GM19467 (cell line): Measurements from ENCODE around the gene NFAM1.

Experiments used
- ATAC-seq: cut with Tn5 transposase; IDR thresholded peaks from one replicate; pipeline ENCODE4 v1.9.1; 2021; ENCODE audit warnings: mild to moderate bottlenecking, moderate library complexity; ENCODE audit not compliant: unreplicated experiment

Gene NFAM1

DNA sequence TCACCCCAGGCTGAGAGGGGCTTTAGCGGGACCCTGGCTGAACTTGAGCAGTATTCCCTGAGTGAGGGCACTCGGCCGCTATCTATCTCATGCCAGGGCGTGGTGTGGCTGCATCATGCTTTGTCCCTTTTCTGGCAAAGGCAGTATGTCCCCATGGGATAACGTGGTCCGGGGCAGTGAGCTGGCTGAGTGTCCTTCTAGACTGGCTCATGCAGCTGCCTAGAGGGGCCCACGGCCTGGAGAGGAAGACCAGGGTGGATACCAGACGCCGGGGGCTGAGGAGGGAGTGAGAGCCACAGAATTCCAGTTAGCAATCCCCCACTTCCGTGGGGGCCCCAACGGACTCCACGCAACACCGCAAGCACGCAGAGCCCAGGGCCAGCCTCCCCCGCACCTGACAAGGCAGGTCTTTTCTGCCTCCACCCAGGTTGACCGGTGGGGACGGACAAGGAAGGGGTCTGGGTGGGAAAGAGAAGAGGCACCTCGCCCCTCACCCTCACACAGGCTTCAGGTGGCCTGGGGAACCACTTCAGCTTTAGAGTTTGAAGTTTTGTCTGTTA, 15.5 kb downstream of the NFAM1 start:
- no peak for ATAC-seq

DNA sequence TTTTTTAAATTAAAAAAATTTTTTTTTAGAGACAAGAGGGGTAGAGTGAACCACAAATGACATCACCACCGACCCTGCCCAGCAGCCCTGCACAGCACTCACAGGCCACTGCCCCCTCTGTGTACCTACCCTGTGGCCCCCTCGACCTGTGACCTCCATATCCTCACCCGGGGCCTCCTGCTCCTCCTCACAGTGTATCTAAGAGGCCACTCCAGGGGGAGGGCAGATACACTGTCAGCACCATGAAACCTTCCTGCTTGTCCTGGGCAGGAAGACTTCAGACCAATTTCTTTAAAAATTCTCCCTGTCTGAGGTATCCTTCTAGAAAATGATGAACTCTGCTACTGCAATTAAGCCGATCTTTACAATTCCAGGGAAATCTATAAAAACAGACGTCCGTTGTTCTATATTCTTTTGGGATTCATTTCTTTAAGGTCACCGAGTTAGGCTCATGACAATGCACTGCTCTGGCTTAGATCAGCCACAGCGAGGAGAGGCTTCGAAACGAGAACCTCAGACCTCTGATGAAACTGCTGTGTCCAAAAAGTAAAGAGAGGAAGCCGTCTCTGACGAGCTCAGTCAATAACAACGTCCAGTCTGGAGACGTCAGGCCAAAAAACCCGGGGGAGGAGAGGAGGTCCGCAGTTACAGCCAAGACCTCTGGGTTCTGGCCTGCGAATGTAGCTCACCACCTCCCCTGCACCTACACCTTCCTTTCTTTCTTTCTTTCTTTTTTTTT, 17.5 kb downstream of the NFAM1 start:
- ATAC-seq: no peak

DNA sequence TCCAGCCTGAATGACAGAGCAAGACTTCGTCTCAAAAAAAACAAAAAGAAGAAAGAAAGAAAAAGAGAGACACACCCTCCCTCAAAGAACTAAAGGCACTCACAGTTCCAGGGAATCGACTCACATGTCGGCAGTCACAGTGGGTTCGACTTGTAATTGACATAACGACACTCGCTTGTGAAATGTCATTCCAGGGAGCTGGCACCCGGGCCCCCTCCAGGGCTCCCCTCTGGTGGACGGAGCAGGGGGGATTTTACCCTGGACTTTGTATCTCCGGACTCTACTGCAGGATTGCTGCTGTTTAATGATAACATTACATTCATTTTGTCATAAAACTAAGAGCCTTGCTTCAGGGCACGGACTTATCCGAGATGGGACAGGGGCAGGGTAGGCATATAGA, 18.2 kb downstream of the NFAM1 start:
- ATAC-seq: no peak

DNA sequence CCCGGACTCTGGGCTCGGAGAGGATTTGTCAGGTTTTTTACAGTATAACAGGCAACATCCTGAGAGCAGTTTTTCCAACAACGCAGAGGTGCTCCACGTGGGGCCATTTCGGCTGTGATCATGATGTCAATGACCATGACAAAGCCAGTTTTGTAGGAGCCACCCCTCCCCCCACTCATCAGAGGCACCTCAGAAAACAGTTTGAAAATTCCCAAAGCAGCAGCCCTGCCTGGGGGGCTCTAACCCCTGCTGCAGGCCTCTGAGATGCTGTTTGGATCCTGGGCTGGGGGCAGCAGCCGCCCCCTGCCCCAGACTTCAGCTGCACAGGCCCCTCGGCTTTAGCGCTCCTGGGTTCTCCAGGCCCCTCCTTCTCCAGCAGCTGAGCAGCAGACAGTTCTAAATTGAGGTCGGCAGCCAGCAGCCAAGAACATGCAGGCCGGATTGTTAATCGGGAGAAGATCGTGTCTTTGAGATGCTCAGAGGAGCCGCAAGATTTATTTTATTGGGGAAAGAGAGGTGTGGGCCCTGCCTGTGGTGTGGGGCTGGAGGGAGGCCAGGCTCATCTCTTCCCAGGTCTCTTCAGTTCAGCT, 19.4 kb downstream of the NFAM1 start:
- no peak for ATAC-seq

DNA sequence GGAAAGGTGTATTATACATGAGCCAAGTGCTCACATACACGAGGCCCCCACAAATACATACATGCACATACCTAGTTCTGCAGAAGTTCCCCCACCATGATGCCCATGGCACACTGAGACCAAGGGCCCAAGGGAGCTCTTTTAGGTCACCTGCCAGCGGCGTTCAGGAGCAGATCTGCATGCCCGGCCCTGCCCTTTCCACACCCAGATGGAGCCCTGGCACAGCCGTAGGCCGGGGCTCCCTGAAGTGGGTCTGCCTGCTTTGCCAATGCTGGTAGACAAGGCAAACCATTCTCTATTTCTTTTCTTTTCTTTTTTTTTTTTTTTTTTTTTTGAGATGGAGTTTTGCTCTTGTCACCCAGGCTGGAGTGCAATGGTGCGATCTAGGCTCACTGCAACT, 21.5 kb downstream of the NFAM1 start:
- no peak for ATAC-seq

DNA sequence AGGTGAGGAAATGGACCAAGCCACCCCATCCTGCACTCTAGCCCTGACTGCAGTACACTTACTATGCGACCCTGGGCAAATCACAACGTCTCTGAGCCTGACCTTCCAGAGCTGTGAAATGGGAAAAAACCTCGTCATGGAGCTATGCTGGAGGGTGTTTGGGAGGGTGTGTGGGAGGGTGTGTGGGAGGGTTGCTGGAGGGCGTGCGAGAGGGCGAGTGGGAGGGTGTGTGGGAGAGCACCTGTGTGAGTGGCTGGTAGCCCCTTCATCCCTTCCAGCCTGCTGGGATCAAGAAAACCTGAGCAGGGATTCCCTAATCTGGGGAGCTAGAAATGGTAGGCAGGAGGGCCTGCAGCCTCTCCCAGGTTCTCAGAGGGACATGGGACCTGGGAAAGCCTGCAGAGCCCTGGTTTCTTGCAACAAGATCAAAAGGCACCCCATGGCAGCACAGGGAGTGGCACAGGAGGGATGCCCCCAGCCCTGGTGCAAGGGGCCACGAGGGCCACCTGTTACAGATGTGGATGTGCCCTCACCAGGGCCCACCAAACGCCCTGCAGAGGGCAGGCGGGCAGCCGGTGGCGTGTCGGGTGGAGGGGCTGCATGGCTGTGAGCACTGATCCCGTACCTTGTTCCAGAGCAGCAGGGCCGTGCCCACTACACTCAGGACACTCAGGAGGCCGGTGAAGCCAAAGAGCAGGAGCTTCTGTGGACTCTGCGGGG, 23.2 kb downstream of the NFAM1 start:
- ATAC-seq: no peak

DNA sequence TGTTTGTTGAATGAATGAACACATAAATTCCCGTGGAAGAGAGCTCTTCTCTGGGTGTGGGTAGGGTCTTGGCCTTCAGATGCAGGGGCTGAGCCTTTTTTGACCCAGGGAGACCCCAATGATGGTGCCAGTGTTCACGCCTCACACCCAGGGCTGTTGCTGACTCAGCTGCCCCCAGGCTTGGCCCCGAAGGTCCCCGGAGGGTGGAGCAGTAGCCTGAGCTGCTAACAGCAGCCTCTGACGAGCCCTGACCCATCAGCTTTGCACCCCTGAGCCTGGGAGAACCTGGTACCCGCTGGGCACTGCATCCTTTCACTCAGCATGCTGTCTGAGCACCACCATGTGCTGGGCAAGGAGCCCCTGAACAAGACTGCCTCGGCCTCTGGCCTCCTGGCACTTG, 23.9 kb downstream of the NFAM1 start:
- no peak for ATAC-seq

DNA sequence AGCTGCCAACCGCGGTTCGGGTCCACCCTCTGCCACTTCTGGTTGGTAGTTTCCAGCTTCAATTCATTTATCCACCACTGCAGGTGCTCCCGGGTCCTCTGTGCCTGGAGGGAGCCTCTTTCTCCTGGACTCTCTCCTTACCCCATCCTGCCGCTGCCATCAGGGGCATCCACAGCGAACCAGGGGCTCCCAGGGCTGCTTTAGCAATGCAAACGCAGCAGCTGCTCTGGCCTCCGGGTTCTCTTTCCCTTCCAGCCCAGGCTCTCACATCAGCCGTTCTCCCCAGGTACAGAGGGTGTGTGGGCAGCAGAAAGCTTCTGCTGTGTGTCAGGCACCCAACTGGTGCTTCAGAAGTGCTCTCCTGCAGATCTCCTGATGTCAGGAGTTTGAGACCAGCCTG, 27.9 kb downstream of the NFAM1 start:
- no peak for ATAC-seq

DNA sequence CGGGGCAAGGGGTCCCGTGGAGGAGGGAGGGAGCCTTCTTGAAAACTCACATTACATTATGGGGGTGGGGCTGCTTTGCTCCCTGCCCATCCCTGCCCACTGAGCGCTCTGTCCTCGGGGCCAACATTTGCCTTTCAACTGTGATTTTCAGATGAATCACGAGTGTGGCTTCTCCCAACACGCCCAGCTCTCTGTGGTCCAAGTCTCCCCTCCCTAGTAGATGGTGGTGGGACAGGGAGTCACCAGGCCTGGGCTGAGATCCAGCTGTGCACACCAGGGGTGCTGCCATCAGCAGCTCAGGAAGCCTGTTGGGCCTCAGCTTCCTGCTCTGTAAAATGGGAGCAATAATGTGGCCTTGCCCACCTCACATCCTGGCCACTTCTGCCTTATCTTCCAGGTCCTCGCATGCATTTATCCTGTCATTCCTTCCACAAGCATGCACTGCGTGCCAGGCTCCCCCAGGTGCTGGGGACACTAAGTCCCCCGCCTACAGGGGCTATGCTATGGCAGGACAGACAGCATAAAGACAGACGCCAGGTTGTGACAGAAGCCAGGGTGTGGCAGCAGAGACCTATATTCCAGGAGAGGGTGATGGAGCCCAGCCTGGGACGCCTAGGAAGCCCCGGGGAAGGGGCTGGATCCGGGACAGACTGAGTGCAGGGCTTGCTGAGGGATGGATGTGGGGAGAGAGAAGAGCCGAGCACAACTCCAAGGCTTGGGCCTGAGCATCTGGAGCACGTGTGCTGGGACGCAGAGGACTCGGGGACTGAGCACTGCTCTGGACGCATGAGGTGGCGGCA, 30.5 kb downstream of the NFAM1 start:
- ATAC-seq: no peak

DNA sequence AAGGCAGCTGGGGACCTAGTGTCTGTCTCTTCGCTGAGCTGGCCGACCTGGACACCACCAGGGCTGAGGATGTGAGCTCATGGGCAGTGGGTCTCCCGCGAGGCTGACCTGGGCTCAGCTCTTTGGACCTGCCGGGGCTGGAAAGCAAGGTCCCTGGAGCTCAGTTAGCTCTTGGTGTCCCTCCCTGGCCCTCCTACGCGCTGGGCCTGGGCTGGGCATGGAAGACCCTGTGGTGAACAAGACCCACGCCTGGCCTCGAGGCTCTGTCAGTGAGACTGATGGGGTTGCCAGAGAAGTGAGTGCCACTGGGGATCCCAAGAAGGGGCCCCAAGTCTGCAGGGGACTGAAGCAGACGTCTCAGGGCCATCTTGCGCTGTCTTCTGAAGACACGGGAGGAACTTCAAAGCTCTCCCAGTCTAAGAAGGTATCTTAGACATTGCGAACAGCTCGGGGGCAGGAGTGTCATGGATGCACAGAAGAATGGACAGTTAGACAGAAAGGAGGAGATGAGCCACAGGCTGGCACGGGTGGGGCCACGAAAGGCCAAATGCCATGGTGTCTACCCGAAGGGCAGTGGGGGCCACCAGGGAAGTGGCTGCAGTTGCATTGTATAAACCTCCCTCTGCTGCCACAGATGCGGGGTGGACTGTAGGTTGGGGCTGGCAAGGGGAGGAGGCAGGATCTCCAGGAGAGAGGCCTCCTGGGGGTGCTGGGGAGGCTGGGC, 31.2 kb downstream of the NFAM1 start:
- ATAC-seq: no peak

DNA sequence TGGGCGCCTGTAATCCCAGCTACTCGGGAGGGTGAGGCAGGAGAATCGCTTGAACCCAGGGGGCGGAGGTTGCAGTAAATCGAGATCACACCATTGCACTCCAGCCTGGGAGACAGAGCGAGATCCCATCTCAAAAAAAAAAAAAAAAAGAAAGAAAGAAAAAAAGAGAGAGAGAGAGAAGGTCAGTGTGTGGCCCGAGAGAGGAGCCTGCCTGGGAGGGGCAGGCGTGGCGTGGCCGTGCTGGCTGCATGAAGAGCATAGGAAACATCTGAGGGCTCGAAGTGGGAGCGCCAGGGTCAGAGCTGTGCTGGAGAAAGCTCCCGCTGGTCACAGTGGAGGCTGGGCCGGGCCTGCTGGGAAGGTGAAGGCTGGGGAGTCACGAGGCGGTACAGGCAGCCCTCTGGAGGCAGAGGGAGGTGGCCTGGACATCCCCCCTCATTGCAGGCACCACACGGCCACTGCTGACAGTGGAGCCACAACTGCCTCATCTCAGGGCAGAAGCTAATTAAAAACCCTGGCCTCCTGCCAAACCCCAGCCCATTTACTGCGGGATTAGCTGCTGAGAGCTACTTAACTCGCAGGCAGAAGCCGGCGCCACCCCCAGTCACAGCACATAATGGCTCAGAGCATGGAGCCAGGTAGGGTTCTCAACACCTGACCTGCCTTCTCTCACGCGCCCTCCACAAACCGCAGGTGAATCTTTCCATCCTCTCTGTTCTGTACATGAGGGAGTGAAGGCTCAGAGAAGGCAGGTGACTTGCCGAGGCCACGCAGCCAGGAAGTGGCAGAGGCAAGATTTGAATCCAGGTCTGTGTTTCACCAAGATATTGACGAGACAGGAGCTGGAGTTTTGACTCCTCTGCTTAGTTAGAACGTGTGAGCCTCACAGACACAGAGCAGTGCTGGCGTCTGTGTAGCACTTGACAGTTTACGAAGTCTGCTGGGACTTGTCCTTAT, 32.6 kb downstream of the NFAM1 start:
- ATAC-seq: no peak

DNA sequence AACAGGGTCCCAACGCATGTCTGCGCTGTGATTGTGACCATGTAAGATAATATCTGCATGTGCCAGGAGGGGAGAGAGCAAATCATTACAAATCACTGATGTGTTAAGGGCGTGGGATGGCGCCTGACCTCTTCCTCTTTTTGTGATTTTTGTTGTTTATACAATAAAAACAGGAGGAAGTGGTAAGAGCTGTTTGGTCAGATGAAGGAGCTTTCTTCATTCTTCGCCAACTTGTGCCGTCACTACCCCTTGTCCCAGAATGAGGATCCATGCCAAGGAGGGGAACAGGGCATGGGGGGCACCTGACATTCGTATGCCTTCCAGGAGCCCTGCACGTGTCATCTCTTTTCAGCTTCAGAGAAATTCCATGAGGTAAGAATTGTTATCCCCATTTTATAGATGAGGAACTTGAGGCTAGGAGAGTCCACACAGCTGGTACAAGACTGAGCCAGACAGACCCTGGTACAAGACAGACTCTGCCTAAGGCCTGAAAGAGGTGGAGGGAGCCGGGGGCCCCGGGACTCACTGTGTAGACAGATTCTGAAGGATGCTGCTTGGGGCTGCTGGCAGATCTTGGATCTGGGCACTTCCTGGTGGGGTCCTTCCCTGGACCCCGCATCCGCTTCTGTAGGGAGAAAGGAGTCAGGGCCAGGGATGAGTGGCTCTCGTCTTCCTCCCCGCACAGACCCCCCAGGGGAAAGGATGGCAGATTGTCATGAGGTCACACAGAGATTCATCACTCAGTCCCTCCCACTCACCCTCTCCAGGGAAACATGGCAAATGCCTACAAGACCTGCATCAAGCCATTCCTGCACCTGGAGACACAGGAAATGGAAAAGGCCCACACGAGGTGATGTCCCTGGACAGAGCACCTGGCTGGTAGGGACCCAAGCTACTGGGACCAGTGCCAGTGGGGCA, 34.6 kb downstream of the NFAM1 start:
- no peak for ATAC-seq

DNA sequence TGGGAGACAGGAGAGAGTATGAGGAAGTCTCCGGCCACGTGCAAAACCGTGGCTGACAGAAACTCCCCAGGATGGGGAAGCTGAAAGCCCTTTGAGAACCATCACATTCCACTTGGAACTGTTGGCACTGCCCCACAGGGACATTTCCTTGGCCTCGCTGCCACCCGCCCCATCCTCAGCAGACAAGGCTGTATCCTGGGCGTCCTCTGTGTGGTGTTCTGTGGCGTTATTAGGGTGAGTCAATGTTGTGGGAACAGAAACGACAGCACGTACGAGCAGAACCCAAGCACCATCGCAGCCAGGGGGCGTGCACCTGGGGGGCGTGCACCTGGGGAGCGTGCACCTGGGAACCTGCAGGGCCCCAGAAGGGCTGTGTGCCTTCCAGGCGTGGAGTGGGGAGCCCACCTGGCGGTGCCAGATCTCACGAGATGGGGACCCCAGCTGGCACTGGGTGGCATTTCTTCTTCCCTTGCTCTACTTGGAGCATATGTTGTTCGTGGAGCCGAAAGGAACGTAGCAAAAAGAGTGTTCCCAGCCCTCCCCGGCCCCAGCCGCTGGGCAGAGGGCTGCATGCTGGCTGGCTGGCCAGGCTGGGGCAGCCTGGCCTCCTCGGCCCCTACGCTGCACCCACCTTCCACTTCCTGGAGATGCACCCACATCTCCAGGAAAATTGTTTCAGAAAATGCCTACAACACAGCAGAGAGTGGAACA, 35.4 kb downstream of the NFAM1 start:
- no peak for ATAC-seq

DNA sequence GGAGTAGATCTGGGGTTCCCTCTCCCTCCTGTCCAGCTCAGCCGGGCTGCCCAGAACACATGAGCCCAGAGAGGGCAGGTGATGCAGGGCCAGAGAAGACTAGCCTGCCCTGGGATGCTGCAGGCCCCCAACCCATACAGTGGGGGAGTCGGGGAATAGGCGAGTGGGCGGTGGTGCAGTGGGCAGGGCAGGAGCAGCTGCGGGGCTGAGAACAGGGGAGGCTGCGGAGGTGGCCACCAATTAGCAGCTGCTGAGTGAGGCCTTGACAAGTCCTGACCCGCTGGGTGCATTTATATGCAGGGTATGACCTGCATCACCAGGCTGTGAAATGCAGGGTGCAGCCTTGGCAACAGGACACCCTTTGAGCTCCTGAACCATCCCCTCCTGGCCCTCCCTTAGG, 43.1 kb downstream of the NFAM1 start:
- ATAC-seq: no peak

DNA sequence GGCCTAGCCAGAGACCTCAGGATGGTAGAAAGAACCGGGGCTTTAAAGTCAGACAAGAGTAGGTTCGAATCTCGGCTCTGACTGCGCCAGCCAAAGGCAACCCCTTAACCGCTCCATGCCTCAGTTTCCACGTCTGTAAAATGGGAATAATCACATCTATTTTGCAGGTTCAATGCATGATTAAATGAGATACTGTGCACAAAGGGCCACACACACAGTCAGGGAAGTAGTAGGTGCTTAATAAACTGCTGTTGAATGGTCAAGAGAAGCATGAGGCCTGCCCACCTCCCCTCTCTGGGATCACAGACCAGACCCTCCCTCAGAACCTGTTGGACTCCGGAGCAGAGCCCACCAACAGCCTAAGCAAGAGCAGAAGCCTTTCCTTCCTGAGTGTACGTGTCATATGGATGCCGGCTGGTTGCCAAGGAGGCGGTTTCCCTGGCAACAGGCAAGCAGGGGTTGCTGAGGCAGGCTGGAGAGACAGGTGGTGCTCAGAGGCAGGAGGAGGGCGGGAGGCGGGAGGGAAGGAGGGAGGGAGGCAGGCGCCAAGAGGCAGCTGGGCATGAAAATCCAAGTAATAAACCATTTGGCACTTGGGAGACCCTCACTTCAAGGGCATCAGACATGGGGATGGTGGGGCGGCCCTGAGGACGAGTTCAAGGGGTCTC, 43.9 kb downstream of the NFAM1 start:
- ATAC-seq: no peak

DNA sequence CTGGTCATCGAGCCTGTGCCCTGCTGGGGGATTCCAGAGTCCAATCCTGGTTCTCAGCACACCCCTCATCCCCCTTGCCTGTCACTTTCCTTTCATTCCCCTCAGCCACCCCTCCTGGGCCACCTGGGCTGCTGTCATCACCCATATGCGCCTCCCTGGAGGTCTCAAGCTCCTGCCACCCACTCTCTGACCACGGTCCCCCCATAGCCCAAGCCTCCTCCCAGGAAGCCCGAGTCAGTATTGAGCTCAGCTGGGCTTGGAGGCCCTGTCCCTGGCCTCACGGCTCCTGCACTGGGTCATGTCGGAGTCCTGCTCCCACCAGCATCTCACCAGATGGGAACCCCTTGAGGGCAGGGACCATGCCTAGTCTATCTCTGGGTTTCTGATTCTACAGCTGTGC, 44.6 kb downstream of the NFAM1 start:
- no peak for ATAC-seq

DNA sequence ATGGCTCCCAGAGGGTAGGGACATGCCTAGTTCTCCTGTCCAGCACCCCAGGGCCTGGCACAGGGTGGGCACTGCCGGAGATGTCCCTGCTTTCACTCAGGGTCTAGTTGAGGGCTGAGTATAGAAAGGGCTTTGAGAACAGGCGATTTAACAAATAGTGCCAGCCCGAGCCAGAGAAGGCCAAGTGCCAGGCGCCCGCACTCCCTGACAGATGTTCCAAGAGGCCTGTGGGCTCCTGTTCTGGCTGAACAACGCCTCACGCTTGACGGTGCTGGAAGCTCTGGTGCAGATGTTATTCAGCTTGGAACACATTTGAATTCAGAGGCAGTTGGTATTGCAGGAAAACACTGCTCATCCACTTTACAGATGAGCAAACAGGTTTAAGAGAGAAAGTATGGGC, 46.5 kb downstream of the NFAM1 start:
- ATAC-seq: no peak
